Endodermal cell (in vitro differentiated cells): ENCODE results near the gene STRA6. TPM values are rescaled to one million over a fixed set of nuclear protein-coding genes. Genes with fewer than 3 reads are reported as not detected.

Experiments used
- DNase-seq: peaks from one replicate; pipeline ENCODE4 v3.0.0-alpha.2; 2017
- H3K27ac ChIP-seq: 2 replicates; pipeline ENCODE4 v1.5.1; 2013; ENCODE audit warnings: mild to moderate bottlenecking, low read depth, low read length, moderate library complexity
- H3K27me3 ChIP-seq: 2 replicates; pipeline ENCODE4 v1.6.1; 2013; ENCODE audit warnings: mild to moderate bottlenecking, low read length, moderate library complexity; ENCODE audit not compliant: insufficient read depth, control insufficient read depth, poor library complexity, severe bottlenecking
- H3K36me3 ChIP-seq: 2 replicates; pipeline ENCODE4 v1.7.0; 2013; ENCODE audit warnings: mild to moderate bottlenecking, low read length, moderate library complexity; ENCODE audit not compliant: control insufficient read depth, insufficient read depth
- H3K4me1 ChIP-seq: one replicate; pipeline ENCODE4 v1.7.0; 2013; ENCODE audit warnings: low read length; ENCODE audit not compliant: control insufficient read depth, insufficient read depth
- H3K4me3 ChIP-seq: 2 replicates; pipeline ENCODE4 v1.5.1; 2013; ENCODE audit warnings: mild to moderate bottlenecking, low read length, moderate library complexity
- H3K9ac ChIP-seq: 2 replicates; pipeline ENCODE4 v1.6.1; 2013; ENCODE audit warnings: mild to moderate bottlenecking, low read length, moderate library complexity; ENCODE audit not compliant: poor library complexity, severe bottlenecking; ENCODE audit errors: extremely low read depth
- H3K9me3 ChIP-seq: 2 replicates; pipeline ENCODE4 v1.6.1; 2013; ENCODE audit warnings: mild to moderate bottlenecking, low read length, moderate library complexity; ENCODE audit not compliant: control insufficient read depth
- H3K27ac Mint-ChIP-seq: 2 replicates; pipeline ENCODE4 v1.8.0; 2020; ENCODE audit warnings: mixed read lengths
- H3K27me3 Mint-ChIP-seq: 2 replicates; pipeline ENCODE4 v1.8.0; 2021; ENCODE audit warnings: mild to moderate bottlenecking, mixed read lengths; ENCODE audit not compliant: insufficient read depth
- H3K36me3 Mint-ChIP-seq: 2 replicates; pipeline ENCODE4 v1.8.0; 2020; ENCODE audit warnings: low read depth, mixed read lengths
- H3K4me1 Mint-ChIP-seq: 2 replicates; pipeline ENCODE4 v1.8.0; 2020; ENCODE audit warnings: mixed read lengths
- H3K4me3 Mint-ChIP-seq: 2 replicates; pipeline ENCODE4 v1.8.0; 2020; ENCODE audit warnings: mild to moderate bottlenecking, moderate library complexity, mixed read lengths
- H3K9me3 Mint-ChIP-seq: 2 replicates; pipeline ENCODE4 v1.8.0; 2020; ENCODE audit warnings: mild to moderate bottlenecking, mixed read lengths
- CTCF ChIP-seq: fragments of 200-600 bp; sonication (generic); conservative IDR thresholded peaks from 2 replicates; pipeline ENCODE4 v1.5.0; 2021; ENCODE audit warnings: antibody characterized with exemption, mild to moderate bottlenecking
- WGBS, 2 experiments: methylation state at CpG; one replicate each; pipeline versions ENCODE4 v1.1.5 to v1.1.7; 2013; ENCODE audit warnings: missing lambda C conversion rate in 2 of 2, mixed read lengths in 1 of 2; ENCODE audit not compliant: insufficient coverage in 1 of 2, insufficient read length in 1 of 2; 5-methylcytosine and 5-hydroxymethylcytosine counted together
- total RNA-seq, 2 donors: library from RNA; stranded (reverse); fragmentation: NEBNext Ultra II Directional in 1 of 2; extraction: Animal tissue kit (Norgen Biotek cat#: 25700) in 1 of 2; gene quantifications; 2 replicates in 1 of 2; 3 replicates in 1 of 2; pipeline ENCODE4 v1.2.1, GENCODE V29; 2021

The STRA6 gene
- total RNA-seq, 2 donors from 2014 or later, result 18.2 to 26.2 TPM

DNA sequence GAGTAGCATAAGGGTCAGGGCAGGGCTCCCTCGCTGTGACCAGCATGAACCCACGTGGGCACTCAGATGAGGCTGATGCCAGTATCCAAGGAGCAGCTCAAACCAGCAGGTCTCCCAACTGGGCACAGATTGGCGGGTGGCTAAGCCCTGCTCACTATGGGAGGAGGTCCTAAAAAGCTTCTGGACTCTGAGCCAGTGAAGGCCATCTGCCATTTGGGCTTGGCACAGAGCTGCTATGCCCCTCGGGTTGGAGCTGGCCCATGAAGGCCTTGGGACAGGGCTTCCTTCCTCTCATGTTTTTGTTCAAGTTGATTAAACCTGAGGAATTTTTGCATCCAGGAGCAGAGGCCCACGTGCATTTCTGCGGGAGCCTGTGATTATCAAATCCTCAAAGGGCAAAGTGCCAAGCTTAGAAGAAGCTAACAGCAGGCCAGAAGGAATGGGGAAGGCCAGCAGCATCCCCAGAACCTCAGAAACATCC, 4.3 kb upstream of the STRA6 start:
- no peak for DNase-seq
- WGBS, 2 experiments, result 83 to 88% methylated on average over 6 of the region's 6 CpGs
- Mint-ChIP-seq H3K27ac (no peak overlapping the region), H3K4me1 (peaks cover 40% of the 10 kb centered on the region), H3K27me3 (peaks cover 19% of the 10 kb centered on the region), H3K36me3 (no peaks in the 10 kb centered on the region), H3K9me3 (no peaks in the 10 kb centered on the region), H3K4me3 (no peak overlapping the region)
- no peak overlapping the region for H3K9ac ChIP-seq
- H3K9me3 ChIP-seq, result no peaks in the 10 kb centered on the region
- H3K4me1 ChIP-seq, result peaks cover 13% of the 10 kb centered on the region
- no peaks in the 10 kb centered on the region for H3K36me3 ChIP-seq
- no peaks in the 10 kb centered on the region for H3K27me3 ChIP-seq
- H3K27ac ChIP-seq, result no peak overlapping the region
- H3K4me3 ChIP-seq, result no peak overlapping the region
- TF ChIP-seq CTCF, result no peak

- Mint-ChIP-seq H3K36me3 (no peaks in the 10 kb centered on the region), H3K4me1 (peaks cover 47% of the 10 kb centered on the region), H3K9me3 (no peaks in the 10 kb centered on the region), H3K27me3 (peaks cover 19% of the 10 kb centered on the region), H3K27ac (no peak overlapping the region), H3K4me3 (no peak overlapping the region)
- Histone ChIP-seq H3K4me1 (peaks cover 25% of the 10 kb centered on the region), H3K9me3 (no peaks in the 10 kb centered on the region), H3K27me3 (no peaks in the 10 kb centered on the region), H3K4me3 (no peak overlapping the region), H3K27ac (no peak overlapping the region), H3K9ac (no peak overlapping the region), H3K36me3 (no peaks in the 10 kb centered on the region)
- DNase-seq, result no peak
- WGBS, 2 experiments, result 86 to 100% methylated on average over 1 to 4 of the region's 4 CpGs
- TF ChIP-seq CTCF, result no peak
Observed at GRCh38 chr15:74205582-74205947, 3.0 kb upstream of the STRA6 start.

GRCh38 chr15:74203914-74204431, 1.4 kb upstream of the STRA6 start:
- Mint-ChIP-seq H3K27ac (peak overlapping the region; percentile 70), H3K9me3 (no peaks in the 10 kb centered on the region), H3K4me3 (peak overlapping the region; percentile 52), H3K36me3 (no peaks in the 10 kb centered on the region), H3K27me3 (peaks cover 19% of the 10 kb centered on the region), H3K4me1 (peaks cover 38% of the 10 kb centered on the region)
- WGBS, 2 experiments, result 27 to 44% methylated on average over 4 to 10 of the region's 10 CpGs
- peaks cover 25% of the 10 kb centered on the region for H3K4me1 ChIP-seq
- H3K27ac ChIP-seq, result no peak overlapping the region
- H3K27me3 ChIP-seq, result no peaks in the 10 kb centered on the region
- DNase-seq, result peak; percentile 85
- no peak for TF ChIP-seq CTCF
- H3K36me3 ChIP-seq, result no peaks in the 10 kb centered on the region
- no peaks in the 10 kb centered on the region for H3K9me3 ChIP-seq
- no peak overlapping the region for H3K9ac ChIP-seq
- peak overlapping the region; percentile 70 for H3K4me3 ChIP-seq
